SU-DHL-6 (cell line): ENCODE data around the gene LHFPL3.

Source experiments
- H2AFZ ChIP-seq: fragments of 200-600 bp; sonication (generic); 2 replicates; pipeline ENCODE4 v1.6.1; 2014; ENCODE audit warnings: low read depth, mild to moderate bottlenecking, moderate library complexity, mixed read lengths, antibody characterized with exemption, low read length; ENCODE audit not compliant: severe bottlenecking
- H3F3A ChIP-seq: fragments of 200-600 bp; shearing (Covaris generic); 2 replicates; pipeline ENCODE4 v1.6.0; 2016; ENCODE audit warnings: antibody characterized with exemption, mild to moderate bottlenecking; ENCODE audit not compliant: insufficient read depth
- H3K27ac ChIP-seq: fragments of 200-600 bp; sonication (generic); 2 replicates; pipeline ENCODE4 v1.5.1; 2016; ENCODE audit warnings: low read depth, mild to moderate bottlenecking, low read length, moderate library complexity, mixed read lengths
- H3K27me3 ChIP-seq: fragments of 200-600 bp; sonication (generic), shearing (Covaris generic); 2 replicates; pipeline ENCODE4 v1.6.0; 2014; ENCODE audit warnings: mild to moderate bottlenecking, low read length
- H3K36me3 ChIP-seq: fragments of 200-600 bp; sonication (generic); 2 replicates; pipeline ENCODE4 v1.6.1; 2014; ENCODE audit warnings: mild to moderate bottlenecking, low read length, mixed read lengths
- H3K4me2 ChIP-seq: fragments of 300-600, 200-600 bp; shearing (Covaris generic), sonication (generic); 2 replicates; pipeline ENCODE4 v1.6.0; 2014; ENCODE audit warnings: low read length, low read depth, mild to moderate bottlenecking; ENCODE audit not compliant: poor library complexity, severe bottlenecking
- H3K4me3 ChIP-seq: fragments of 200-600 bp; sonication (generic); 2 replicates; pipeline ENCODE4 v1.5.1; 2014; ENCODE audit warnings: antibody characterized with exemption, low read length, mild to moderate bottlenecking, mixed read lengths; ENCODE audit not compliant: insufficient read depth, poor library complexity, severe bottlenecking
- H3K79me2 ChIP-seq: fragments of 200-600 bp; sonication (generic); 2 replicates; pipeline ENCODE4 v1.6.1; 2014; ENCODE audit warnings: mild to moderate bottlenecking, low read length, moderate library complexity; ENCODE audit not compliant: insufficient read depth
- H3K9ac ChIP-seq: fragments of 200-600 bp; sonication (generic); 2 replicates; pipeline ENCODE4 v1.7.0; 2014; ENCODE audit warnings: mild to moderate bottlenecking, low read length
- H3K9me2 ChIP-seq: fragments of 200-600 bp; sonication (generic); replicated peaks from 2 replicates; pipeline ENCODE4 v1.6.1; 2014; ENCODE audit warnings: low read length; ENCODE audit not compliant: insufficient read depth
- H3K9me3 ChIP-seq: fragments of 200-600 bp; sonication (generic); 2 replicates; pipeline ENCODE4 v1.6.1; 2014; ENCODE audit warnings: low read length, mixed read lengths; ENCODE audit not compliant: insufficient read depth
- H4K20me1 ChIP-seq: fragments of 200-600 bp; sonication (generic); 2 replicates; pipeline ENCODE4 v1.6.1; 2014; ENCODE audit warnings: low read depth, mild to moderate bottlenecking, antibody characterized with exemption, low read length, moderate library complexity, mixed read lengths
- CTCF ChIP-seq: fragments of 200-600 bp; sonication (generic); IDR thresholded peaks from one replicate; pipeline ENCODE4 v1.5.1; 2017; ENCODE audit warnings: antibody characterized with exemption, mild to moderate bottlenecking, low read length, moderate library complexity; ENCODE audit not compliant: insufficient read depth, poor library complexity, severe bottlenecking
- EZH2phosphoT487 ChIP-seq: fragments of 200-600 bp; sonication (generic), shearing (Covaris generic); conservative IDR thresholded peaks from 2 replicates; pipeline ENCODE4 v1.6.1; 2018; ENCODE audit warnings: mild to moderate bottlenecking, antibody characterized with exemption, low read length, moderate library complexity, mixed read lengths

The LHFPL3 gene

GRCh38 chr7:104772405-104773345 lies 444.3 kb downstream of the LHFPL3 start:
- Histone ChIP-seq H3K9ac (no peak overlapping the region), H3K36me3 (no peaks in the 10 kb centered on the region), H3K79me2 (no peaks in the 10 kb centered on the region), H3K4me2 (no peak overlapping the region), H2AFZ (no peak overlapping the region), H3K4me3 (no peak overlapping the region), H3K9me2 (no peaks in the 10 kb centered on the region), H3K9me3 (no peaks in the 10 kb centered on the region), H3K27ac (no peak overlapping the region), H4K20me1 (no peaks in the 10 kb centered on the region), H3F3A (no peaks in the 10 kb centered on the region), H3K27me3 (no peaks in the 10 kb centered on the region)
- TF ChIP-seq EZH2phosphoT487 (no peak), CTCF (no peak)

- Histone ChIP-seq H3K27ac (no peak overlapping the region), H3K9me3 (no peaks in the 10 kb centered on the region), H3K9ac (no peak overlapping the region), H4K20me1 (no peaks in the 10 kb centered on the region), H3K4me2 (no peak overlapping the region), H3K4me3 (no peak overlapping the region), H3K36me3 (no peaks in the 10 kb centered on the region), H3K27me3 (no peaks in the 10 kb centered on the region), H2AFZ (no peak overlapping the region), H3F3A (no peaks in the 10 kb centered on the region), H3K79me2 (no peaks in the 10 kb centered on the region), H3K9me2 (no peaks in the 10 kb centered on the region)
- TF ChIP-seq EZH2phosphoT487: no peak
- TF ChIP-seq CTCF: no peak
Measured at GRCh38 chr7:104773796-104774195, 445.4 kb downstream of the LHFPL3 start.

GRCh38 chr7:104775531-104775930 lies 447.1 kb downstream of the LHFPL3 start:
- H3K79me2 ChIP-seq: no peaks in the 10 kb centered on the region
- H2AFZ ChIP-seq: no peak overlapping the region
- H3K27ac ChIP-seq: no peak overlapping the region

More at GRCh38 chr7:104775531-104775930, 447.1 kb downstream of the LHFPL3 start:
- TF ChIP-seq EZH2phosphoT487 (no peak), CTCF (no peak)
- Histone ChIP-seq H3F3A (no peaks in the 10 kb centered on the region), H3K9me3 (no peaks in the 10 kb centered on the region), H3K27me3 (no peaks in the 10 kb centered on the region), H3K4me3 (no peak overlapping the region), H4K20me1 (no peaks in the 10 kb centered on the region), H3K9me2 (no peaks in the 10 kb centered on the region), H3K4me2 (no peak overlapping the region), H3K36me3 (no peaks in the 10 kb centered on the region), H3K9ac (no peak overlapping the region)
